HG03045 (cell line): ENCODE measurements around the gene SOCS4.
"Not testable (repeated sequence)": the region's sequence is repeated elsewhere in the genome, so short reads cannot be mapped to it uniquely, and the experiment has no call there.

Source experiments
- ATAC-seq: cut with Tn5 transposase; IDR thresholded peaks from one replicate; pipeline ENCODE4 v1.9.1; 2021; ENCODE audit warnings: mild to moderate bottlenecking, moderate library complexity; ENCODE audit not compliant: unreplicated experiment

SOCS4 gene

GRCh38 chr14:55026793-55027561, at the start of gene SOCS4, which contains the start of gene WDHD1:
Gene SOCS4 (plus strand): TSS chr14:55027236. CDS start chr14:55043042, 15,806 bp downstream.
Gene WDHD1 (minus strand): TSS chr14:55027099. CDS start chr14:55026787, 312 bp downstream.
- peak; percentile 95 for ATAC-seq

- ATAC-seq = no peak
These were observed 48.0 kb upstream of the SOCS4 start for GRCh38 chr14:54979039-54979438.

GRCh38 chr14:54981698-54982097, 45.3 kb upstream of the SOCS4 start:
- ATAC-seq = no peak

GRCh38 chr14:54985156-54985555, 41.9 kb upstream of the SOCS4 start:
- ATAC-seq = no peak

- ATAC-seq = no peak
These were observed 26.7 kb upstream of the SOCS4 start for GRCh38 chr14:55000381-55000780.

- ATAC-seq = no peak
These were observed 22.0 kb upstream of the SOCS4 start for GRCh38 chr14:55005071-55005470.

GRCh38 chr14:55015006-55015405, 12.0 kb upstream of the SOCS4 start:
- ATAC-seq = no peak

GRCh38 chr14:55019968-55020554, 7.0 kb upstream of the SOCS4 start:
- ATAC-seq = no peak

GRCh38 chr14:55024365-55024764, 2.7 kb upstream of the SOCS4 start:
- not testable (repeated sequence) for ATAC-seq

- no peak for ATAC-seq
These were observed 1.1 kb upstream of the SOCS4 start for GRCh38 chr14:55025948-55026347.

GRCh38 chr14:55026441-55026792, 619 bp upstream of the SOCS4 start:
- ATAC-seq = no peak

GRCh38 chr14:55028066-55028465, 1.0 kb downstream of the SOCS4 start:
- no peak for ATAC-seq

GRCh38 chr14:55028476-55028875, 1.4 kb downstream of the SOCS4 start:
- no peak for ATAC-seq

- ATAC-seq = no peak
These were observed 4.2 kb downstream of the SOCS4 start for GRCh38 chr14:55031190-55031589.

GRCh38 chr14:55037995-55038394, 11.0 kb downstream of the SOCS4 start:
- not testable (repeated sequence) for ATAC-seq

- no peak for ATAC-seq
These were observed 11.7 kb downstream of the SOCS4 start for GRCh38 chr14:55038708-55039107.

- no peak for ATAC-seq
These were observed 16.5 kb downstream of the SOCS4 start for GRCh38 chr14:55043528-55043927.

GRCh38 chr14:55045087-55045486, 18.1 kb downstream of the SOCS4 start:
- ATAC-seq = no peak

GRCh38 chr14:55047301-55048053, 20.4 kb downstream of the SOCS4 start:
- no peak for ATAC-seq

- no peak for ATAC-seq
These were observed 21.9 kb downstream of the SOCS4 start for GRCh38 chr14:55048900-55049436.

GRCh38 chr14:55051165-55051422, 24.1 kb downstream of the SOCS4 start:
- peak; percentile 23 for ATAC-seq
